C4-2B (cell line): ENCODE data around the gene TUBGCP6.

Experiments used
- ZFX ChIP-seq: fragments of 450-650 bp; IDR thresholded peaks from 2 replicates; pipeline ENCODE4 v1.6.1; 2017
- TF ChIP-seq, protein P1 (sequence below): fragments of 450-650 bp; conservative IDR thresholded peaks from 2 replicates; pipeline ENCODE4 v1.5.1; 2017; ENCODE audit warnings: mild to moderate bottlenecking

DNA sequence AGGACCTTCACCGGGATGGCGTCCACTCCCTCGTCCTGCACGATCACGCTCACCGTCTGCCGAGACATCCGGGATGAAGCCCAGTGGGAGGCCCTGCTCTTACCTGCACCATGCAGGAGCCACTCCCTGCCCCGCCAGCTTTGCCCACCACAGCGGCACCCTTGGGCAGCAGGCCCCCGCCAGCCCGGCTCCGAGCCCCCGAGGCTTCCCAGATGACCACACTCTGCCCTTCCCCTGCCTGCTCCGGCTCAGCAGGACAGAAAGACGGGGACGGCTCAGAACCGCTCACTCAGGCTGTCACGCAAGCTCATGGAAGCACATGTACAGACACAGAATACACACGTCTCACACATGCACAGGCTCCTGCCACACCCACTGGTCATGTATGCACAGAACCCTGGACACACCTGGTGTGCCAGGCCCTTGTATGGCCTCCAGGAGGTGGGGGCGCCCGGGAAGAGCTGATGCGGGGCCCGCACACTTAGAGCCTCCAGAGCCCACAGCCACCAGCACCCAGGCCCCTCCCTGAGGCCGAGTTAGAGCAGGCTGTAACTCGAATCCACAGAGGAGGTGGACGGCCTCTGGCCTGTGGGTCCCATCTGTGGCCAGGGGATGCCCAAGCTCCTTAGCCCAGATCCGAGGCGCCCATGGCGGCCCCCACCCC lies 34.3 kb upstream of the TUBGCP6 start:
- TF ChIP-seq, protein P1, sequence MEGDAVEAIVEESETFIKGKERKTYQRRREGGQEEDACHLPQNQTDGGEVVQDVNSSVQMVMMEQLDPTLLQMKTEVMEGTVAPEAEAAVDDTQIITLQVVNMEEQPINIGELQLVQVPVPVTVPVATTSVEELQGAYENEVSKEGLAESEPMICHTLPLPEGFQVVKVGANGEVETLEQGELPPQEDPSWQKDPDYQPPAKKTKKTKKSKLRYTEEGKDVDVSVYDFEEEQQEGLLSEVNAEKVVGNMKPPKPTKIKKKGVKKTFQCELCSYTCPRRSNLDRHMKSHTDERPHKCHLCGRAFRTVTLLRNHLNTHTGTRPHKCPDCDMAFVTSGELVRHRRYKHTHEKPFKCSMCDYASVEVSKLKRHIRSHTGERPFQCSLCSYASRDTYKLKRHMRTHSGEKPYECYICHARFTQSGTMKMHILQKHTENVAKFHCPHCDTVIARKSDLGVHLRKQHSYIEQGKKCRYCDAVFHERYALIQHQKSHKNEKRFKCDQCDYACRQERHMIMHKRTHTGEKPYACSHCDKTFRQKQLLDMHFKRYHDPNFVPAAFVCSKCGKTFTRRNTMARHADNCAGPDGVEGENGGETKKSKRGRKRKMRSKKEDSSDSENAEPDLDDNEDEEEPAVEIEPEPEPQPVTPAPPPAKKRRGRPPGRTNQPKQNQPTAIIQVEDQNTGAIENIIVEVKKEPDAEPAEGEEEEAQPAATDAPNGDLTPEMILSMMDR: no peak
- no peak for TF ChIP-seq ZFX
